ENCODE measurements around the gene PRR5L.

- no peak for TF ChIP-seq POLR2AphosphoS5 (IDR thresholded peaks at IDR 0.05; ENCODE audit: low read depth, low read length)
- no peak for TF ChIP-seq CTCF (IDR thresholded peaks at IDR 0.05)
- no peak for TF ChIP-seq YY1 (IDR thresholded peaks at IDR 0.05; ENCODE audit: low read depth)
- TF ChIP-seq, protein P1, sequence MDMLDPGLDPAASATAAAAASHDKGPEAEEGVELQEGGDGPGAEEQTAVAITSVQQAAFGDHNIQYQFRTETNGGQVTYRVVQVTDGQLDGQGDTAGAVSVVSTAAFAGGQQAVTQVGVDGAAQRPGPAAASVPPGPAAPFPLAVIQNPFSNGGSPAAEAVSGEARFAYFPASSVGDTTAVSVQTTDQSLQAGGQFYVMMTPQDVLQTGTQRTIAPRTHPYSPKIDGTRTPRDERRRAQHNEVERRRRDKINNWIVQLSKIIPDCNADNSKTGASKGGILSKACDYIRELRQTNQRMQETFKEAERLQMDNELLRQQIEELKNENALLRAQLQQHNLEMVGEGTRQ (IDR thresholded peaks at IDR 0.05; ENCODE audit: borderline replicate concordance, low read depth, low read length) = no peak
- TF ChIP-seq GABPA (IDR thresholded peaks at IDR 0.05; ENCODE audit: low read depth) = no peak
- TF ChIP-seq MXI1 (IDR thresholded peaks at IDR 0.05; ENCODE audit: low read depth, low read length) = no peak
- no peak for TF ChIP-seq TAF1 (IDR thresholded peaks at IDR 0.05; ENCODE audit: borderline replicate concordance, low read depth, low read length)
Measured at GRCh38 chr11:36437413-36437812, 141.3 kb downstream of the PRR5L start.

Data from SK-N-SH (cell line).